Neuronal stem cell (in vitro differentiated cells): ENCODE measurements around the gene MYO1E.
"Not testable (repeated sequence)": the region's sequence is repeated elsewhere in the genome, so short reads cannot be mapped to it uniquely, and the experiment has no call there.

ENCODE experiments used
- DNase-seq: peaks from one replicate; pipeline ENCODE4 v3.0.0-alpha.2; 2013; ENCODE audit warnings: low spot score
- H2AFZ ChIP-seq: one replicate; pipeline ENCODE4 v1.6.1; 2013; ENCODE audit warnings: mild to moderate bottlenecking, low read length, inconsistent platforms
- H2AK5ac ChIP-seq: 2 replicates; pipeline ENCODE4 v1.6.1; 2013; ENCODE audit warnings: low read depth, mild to moderate bottlenecking, inconsistent platforms, low read length, moderate library complexity, mixed read lengths
- H2BK120ac ChIP-seq: 2 replicates; pipeline ENCODE4 v1.6.1; 2013; ENCODE audit warnings: low read depth, mild to moderate bottlenecking, inconsistent platforms, low read length, moderate library complexity, mixed read lengths
- H2BK12ac ChIP-seq: one replicate; pipeline ENCODE4 v1.6.1; 2013; ENCODE audit warnings: low read length, inconsistent platforms
- H2BK15ac ChIP-seq: 2 replicates; pipeline ENCODE4 v1.6.1; 2013; ENCODE audit warnings: mild to moderate bottlenecking, low read length, inconsistent platforms, mixed read lengths
- H2BK5ac ChIP-seq: one replicate; pipeline ENCODE4 v1.6.1; 2013; ENCODE audit warnings: inconsistent platforms, mild to moderate bottlenecking, low read length, moderate library complexity
- H3K14ac ChIP-seq: one replicate; pipeline ENCODE4 v1.6.1; 2013; ENCODE audit warnings: low read length, inconsistent platforms
- H3K18ac ChIP-seq: 2 replicates; pipeline ENCODE4 v1.6.1; 2013; ENCODE audit warnings: low read length, inconsistent platforms
- H3K23ac ChIP-seq: 2 replicates; pipeline ENCODE4 v1.6.1; 2013; ENCODE audit warnings: low read depth, mild to moderate bottlenecking, mixed read lengths, low read length, inconsistent platforms; ENCODE audit not compliant: poor library complexity
- H3K27ac ChIP-seq: replicated peaks from 3 replicates; pipeline ENCODE4 v1.5.1; 2013; ENCODE audit warnings: low read length, inconsistent platforms
- H3K27me3 ChIP-seq, 3 experiments: 2 replicates each; pipeline ENCODE4 v1.6.1; 2013; ENCODE audit warnings: low read length in 3 of 3, mild to moderate bottlenecking in 2 of 3, inconsistent platforms in 1 of 3, low read depth in 1 of 3, mixed read lengths in 1 of 3, moderate library complexity in 1 of 3; ENCODE audit not compliant: control insufficient read depth in 3 of 3, insufficient read depth in 3 of 3
- H3K36me3 ChIP-seq, 2 donors: replicated peaks in 1 of 2; 2 replicates each; pipeline ENCODE4 v1.6.1; 2013; ENCODE audit warnings: low read length in 2 of 2; ENCODE audit not compliant: control insufficient read depth in 2 of 2, insufficient read depth in 2 of 2
- H3K4ac ChIP-seq: 2 replicates; pipeline ENCODE4 v1.6.1; 2013; ENCODE audit warnings: inconsistent platforms, mild to moderate bottlenecking, low read length, moderate library complexity
- H3K4me1 ChIP-seq, 2 donors: 1 replicate in 1 of 2; 2 replicates in 1 of 2; pipeline ENCODE4 v1.6.1; 2013; ENCODE audit warnings: low read length in 2 of 2, low read depth in 1 of 2; ENCODE audit not compliant: control insufficient read depth in 2 of 2, insufficient read depth in 1 of 2
- H3K4me2 ChIP-seq: one replicate; pipeline ENCODE4 v1.6.1; 2013; ENCODE audit warnings: mild to moderate bottlenecking, low read length, inconsistent platforms; ENCODE audit not compliant: insufficient read depth, poor library complexity, severe bottlenecking
- H3K4me3 ChIP-seq, 2 donors: 2 replicates each; pipeline ENCODE4 v1.5.1; 2013; ENCODE audit warnings: low read length in 2 of 2, mild to moderate bottlenecking in 2 of 2, inconsistent platforms in 1 of 2, moderate library complexity in 1 of 2
- H3K79me1 ChIP-seq: one replicate; pipeline ENCODE4 v1.6.1; 2013; ENCODE audit warnings: low read depth, mild to moderate bottlenecking, inconsistent platforms, low read length, moderate library complexity
- H3K9ac ChIP-seq: one replicate; pipeline ENCODE4 v1.6.1; 2013; ENCODE audit warnings: mild to moderate bottlenecking, low read depth, low read length, inconsistent platforms; ENCODE audit not compliant: poor library complexity
- H3K9me3 ChIP-seq, 2 donors: replicated peaks in 1 of 2; 2 replicates each; pipeline versions ENCODE3 to v1.6.1; 2013; ENCODE audit warnings: low read length in 2 of 2, mild to moderate bottlenecking in 2 of 2, inconsistent platforms in 1 of 2, low read depth in 1 of 2, mixed read lengths in 1 of 2, moderate library complexity in 1 of 2; ENCODE audit not compliant: control insufficient read depth in 2 of 2, insufficient read depth in 1 of 2
- H4K8ac ChIP-seq: one replicate; pipeline ENCODE4 v1.6.1; 2013; ENCODE audit warnings: low read depth, mild to moderate bottlenecking, inconsistent platforms, low read length, moderate library complexity
- H4K91ac ChIP-seq: one replicate; pipeline ENCODE4 v1.6.1; 2013; ENCODE audit warnings: low read length, low read depth, mild to moderate bottlenecking, inconsistent platforms; ENCODE audit not compliant: poor library complexity
- WGBS, 2 donors: extraction: QIAGEN DNeasy Blood & Tissue Kit; methylation state at CpG; one replicate each; pipeline ENCODE4 v1.1.7; 2013; ENCODE audit warnings: missing lambda C conversion rate in 2 of 2, mixed read lengths in 1 of 2; ENCODE audit not compliant: insufficient read length in 2 of 2, insufficient replicate concordance in 1 of 2; ENCODE audit errors: extremely low coverage in 2 of 2; 5-methylcytosine and 5-hydroxymethylcytosine counted together

MYO1E gene

GRCh38 chr15:59133929-59134427 lies 238.7 kb downstream of the MYO1E start:
- Histone ChIP-seq H3K18ac (no peak overlapping the region), H3K36me3 (peaks cover 32 to 99% of the 10 kb centered on the region in 2 donors), H3K79me1 (peaks cover 3% of the 10 kb centered on the region), H4K91ac (no peak overlapping the region), H2AFZ (no peak overlapping the region), H4K8ac (no peak overlapping the region), H3K4me2 (no peak overlapping the region), H3K23ac (no peak overlapping the region), H3K27me3 (no peaks in the 10 kb centered on the region), H3K27ac (no peak overlapping the region), H3K14ac (no peak overlapping the region), H2BK120ac (no peak overlapping the region), H2BK5ac (no peak overlapping the region), H2BK15ac (no peak overlapping the region), H3K4me3 (no peak overlapping the region), H3K4ac (no peak overlapping the region), H2AK5ac (no peak overlapping the region), H3K4me1 (no peaks in the 10 kb centered on the region), H3K9me3 (peaks cover 0 to 16% of the 10 kb centered on the region in 2 donors), H3K9ac (no peak overlapping the region), H2BK12ac (no peak overlapping the region)
- WGBS, 2 donors = no CpG with 5 or more reads among the region's 6 CpGs
- no peak for DNase-seq

- no peak overlapping the region for H2AFZ ChIP-seq
- no peak overlapping the region for H3K23ac ChIP-seq
- no peaks in the 10 kb centered on the region for H3K27me3 ChIP-seq
- H4K8ac ChIP-seq = no peak overlapping the region
- no peak overlapping the region for H2BK12ac ChIP-seq
- H3K9me3 ChIP-seq = peaks cover 0 to 21% of the 10 kb centered on the region in 2 donors
- H3K79me1 ChIP-seq = peaks cover 3% of the 10 kb centered on the region
- H3K4me3 ChIP-seq = no peak overlapping the region
- no peak overlapping the region for H3K27ac ChIP-seq
- H4K91ac ChIP-seq = no peak overlapping the region
- DNase-seq = no peak
- peaks cover 27 to 96% of the 10 kb centered on the region in 2 donors for H3K36me3 ChIP-seq
- no peak overlapping the region for H3K4ac ChIP-seq
- H3K18ac ChIP-seq = no peak overlapping the region
- no peak overlapping the region for H2BK5ac ChIP-seq
- no peak overlapping the region for H3K14ac ChIP-seq
- no peak overlapping the region for H2BK120ac ChIP-seq
- no peak overlapping the region for H3K9ac ChIP-seq
- no peak overlapping the region for H2AK5ac ChIP-seq
- no peak overlapping the region for H3K4me2 ChIP-seq
- H3K4me1 ChIP-seq = no peaks in the 10 kb centered on the region
- no CpG with 5 or more reads among the region's 3 CpGs for WGBS, 2 donors
- no peak overlapping the region for H2BK15ac ChIP-seq
Measured at GRCh38 chr15:59131969-59132562, 240.6 kb downstream of the MYO1E start.

GRCh38 chr15:59131456-59131855 lies 241.2 kb downstream of the MYO1E start:
- H3K9ac ChIP-seq = no peak overlapping the region
- H3K36me3 ChIP-seq = peaks cover 23 to 96% of the 10 kb centered on the region in 2 donors
- peaks cover 0 to 23% of the 10 kb centered on the region in 2 donors for H3K9me3 ChIP-seq
- no peak for DNase-seq
- no peak overlapping the region for H3K14ac ChIP-seq
- H3K4me2 ChIP-seq = no peak overlapping the region
- no peak overlapping the region for H4K91ac ChIP-seq
- H3K27me3 ChIP-seq = no peaks in the 10 kb centered on the region
- no peak overlapping the region for H2AFZ ChIP-seq
- no peaks in the 10 kb centered on the region for H3K4me1 ChIP-seq
- H2AK5ac ChIP-seq = no peak overlapping the region
- H2BK15ac ChIP-seq = no peak overlapping the region
- H3K18ac ChIP-seq = no peak overlapping the region
- no peak overlapping the region for H3K4ac ChIP-seq
- H2BK120ac ChIP-seq = no peak overlapping the region
- H2BK12ac ChIP-seq = no peak overlapping the region
- H4K8ac ChIP-seq = no peak overlapping the region
- no CpG with 5 or more reads among the region's 16 CpGs for WGBS, 2 donors
- peaks cover 3% of the 10 kb centered on the region for H3K79me1 ChIP-seq
- no peak overlapping the region for H2BK5ac ChIP-seq
- no peak overlapping the region for H3K4me3 ChIP-seq
- no peak overlapping the region for H3K27ac ChIP-seq
- no peak overlapping the region for H3K23ac ChIP-seq

GRCh38 chr15:59127255-59127654 lies 245.4 kb downstream of the MYO1E start:
- H3K9ac ChIP-seq, H3K27ac ChIP-seq, DNase-seq, H2BK120ac ChIP-seq, H3K23ac ChIP-seq, H4K91ac ChIP-seq, H2AFZ ChIP-seq, H3K4me2 ChIP-seq, H3K27me3 ChIP-seq, H2AK5ac ChIP-seq, H3K14ac ChIP-seq, H3K4me1 ChIP-seq, H4K8ac ChIP-seq, H2BK15ac ChIP-seq, H3K4me3 ChIP-seq, H2BK12ac ChIP-seq, H3K4ac ChIP-seq, H3K79me1 ChIP-seq, H3K18ac ChIP-seq, H2BK5ac ChIP-seq: not testable (repeated sequence)
- Histone ChIP-seq H3K36me3 (peaks cover 36 to 95% of the 10 kb centered on the region in 2 donors), H3K9me3 (peaks cover 0 to 32% of the 10 kb centered on the region in 2 donors)
- no CpG with 5 or more reads among the region's 1 CpG for WGBS, 2 donors
